HCT116 (cell line): ENCODE data around the gene CAMK1D. TPM values are rescaled to one million over a fixed set of nuclear protein-coding genes. Genes with fewer than 3 reads are reported as not detected.

ENCODE experiments used
- ATAC-seq: fragments of 200-7000 bp; cut with Tn5 transposase; 2 replicates; pipeline ENCODE4 v1.9.1; 2020; ENCODE audit warnings: mild to moderate bottlenecking, moderate library complexity
- BruUV-seq: library from RNA; stranded (reverse); fragments of 400-500 nt; replicated peaks from 2 replicates; lab custom pipeline; 2021; lab: Mats Ljungman, UMichigan
- CTCF ChIA-PET: fragments of 300-600 bp; sonication (Branson Sonifier 250); formaldehyde crosslinking; loops from one replicate; lab custom pipeline; 2021; ENCODE audit warnings: antibody characterized with exemption; lab: Charles Lee
- POLR2A ChIA-PET: fragments of 300-600, 350-600 bp; sonication (Branson Sonifier 250); formaldehyde crosslinking; loops from one replicate; lab custom pipeline; 2021; ENCODE audit warnings: antibody characterized with exemption; lab: Charles Lee
- RAD21 ChIA-PET, 2 experiments: fragments of 300-600 bp; sonication (Branson Sonifier 250); formaldehyde crosslinking; loops; one replicate each; lab custom pipeline; 2023; ENCODE audit warnings: low total read pairs in 2 of 2; ENCODE audit not compliant: uncharacterized antibody in 2 of 2, unreplicated experiment in 2 of 2, low non-redundant PET in 1 of 2; lab: Charles Lee
- DNase-seq: peaks from one replicate; pipeline ENCODE4 v3.0.0-alpha.2; 2010; ENCODE audit warnings: low read depth, low spot score
- H2AFZ ChIP-seq: fragments of 200-600 bp; shearing (Covaris generic), sonication (generic); 2 replicates; pipeline ENCODE4 v1.6.1; 2017; ENCODE audit warnings: low read depth, mixed run types, mixed read lengths, antibody characterized with exemption, low read length; ENCODE audit not compliant: poor library complexity, severe bottlenecking
- H3K27ac ChIP-seq: 2 replicates; pipeline ENCODE4 v1.5.1; 2012; ENCODE audit warnings: low read depth, low read length
- H3K27me3 ChIP-seq: fragments of 200-600 bp; sonication (generic); 2 replicates; pipeline ENCODE4 v1.6.1; 2016; ENCODE audit warnings: mixed run types, low read length, mixed read lengths; ENCODE audit not compliant: insufficient read depth
- H3K36me3 ChIP-seq, 2 experiments: fragments of 200-500 bp in 1 of 2; fragments of 200-600 bp in 1 of 2; sonication (Bioruptor generic) in 1 of 2; sonication (generic) in 1 of 2; 2 replicates each; pipeline versions ENCODE4 v1.5.1 to v1.6.1; 2014 to 2016; ENCODE audit warnings: low read length in 2 of 2, inconsistent platforms in 1 of 2, mixed read lengths in 1 of 2, mixed run types in 1 of 2; ENCODE audit not compliant: insufficient read depth in 2 of 2, control insufficient read depth in 1 of 2
- H3K4me1 ChIP-seq, 2 experiments: fragments of 200-600 bp in 1 of 2; sonication (generic) in 1 of 2; 2 replicates each; pipeline versions ENCODE4 v1.5.1 to v1.6.1; 2012 to 2017; ENCODE audit warnings: low read length in 2 of 2, inconsistent platforms in 1 of 2, mild to moderate bottlenecking in 1 of 2, mixed read lengths in 1 of 2, mixed run types in 1 of 2, moderate library complexity in 1 of 2; ENCODE audit not compliant: insufficient read depth in 2 of 2, control insufficient read depth in 1 of 2
- H3K4me2 ChIP-seq: fragments of 200-600 bp; sonication (generic); 2 replicates; pipeline ENCODE4 v1.6.1; 2017; ENCODE audit warnings: mixed run types, low read length, mixed read lengths
- H3K4me3 ChIP-seq, 2 experiments: fragments of 200-600 bp in 1 of 2; sonication (generic) in 1 of 2; replicated peaks in 1 of 2; 2 replicates each; pipeline ENCODE4 v1.5.1; 2011 to 2016; ENCODE audit warnings: low read length in 2 of 2, control low read depth in 1 of 2, low read depth in 1 of 2, mild to moderate bottlenecking in 1 of 2, mixed read lengths in 1 of 2, mixed run types in 1 of 2
- H3K79me2 ChIP-seq: fragments of 200-600 bp; sonication (generic); 2 replicates; pipeline ENCODE4 v1.6.1; 2017; ENCODE audit warnings: mild to moderate bottlenecking, mixed run types, low read length, moderate library complexity, mixed read lengths; ENCODE audit not compliant: insufficient read depth
- H3K9ac ChIP-seq: fragments of 200-600 bp; sonication (generic); 2 replicates; pipeline ENCODE4 v1.6.1; 2016; ENCODE audit warnings: low read length, mixed read lengths
- H3K9me2 ChIP-seq: fragments of 200-600 bp; sonication (generic), shearing (Covaris generic); 2 replicates; pipeline ENCODE4 v1.6.1; 2017; ENCODE audit warnings: mixed run types, mild to moderate bottlenecking, moderate library complexity; ENCODE audit not compliant: insufficient read depth
- H3K9me3 ChIP-seq, 2 experiments: fragments of 200-500 bp in 1 of 2; fragments of 200-600 bp in 1 of 2; sonication (Bioruptor generic) in 1 of 2; sonication (generic) in 1 of 2; 2 replicates each; pipeline ENCODE4 v1.6.1; 2014 to 2017; ENCODE audit warnings: low read length in 2 of 2, mixed read lengths in 2 of 2, inconsistent platforms in 1 of 2, low read depth in 1 of 2, mild to moderate bottlenecking in 1 of 2, mixed run types in 1 of 2, moderate library complexity in 1 of 2; ENCODE audit not compliant: control insufficient read depth in 1 of 2, insufficient read depth in 1 of 2
- H4K20me1 ChIP-seq: fragments of 200-600 bp; sonication (generic), shearing (Covaris generic); 2 replicates; pipeline ENCODE4 v1.6.1; 2017; ENCODE audit warnings: mixed run types, mild to moderate bottlenecking, moderate library complexity; ENCODE audit not compliant: insufficient read depth
- CEBPB ChIP-seq: IDR thresholded peaks from 2 replicates; pipeline ENCODE4 v1.6.1; 2012; ENCODE audit warnings: low read depth
- CTCF ChIP-seq, 3 experiments: fragments of 200-600 bp in 1 of 3; sonication (generic) in 1 of 3; IDR thresholded peaks in 2 of 3; conservative IDR thresholded peaks in 1 of 3; 2 replicates each; pipeline ENCODE4 v1.5.1; 2012 to 2017; ENCODE audit warnings: low read depth in 2 of 3, low read length in 2 of 3, antibody characterized with exemption in 1 of 3, borderline replicate concordance in 1 of 3, control low read depth in 1 of 3, mild to moderate bottlenecking in 1 of 3, mixed read lengths in 1 of 3, mixed run types in 1 of 3, moderate library complexity in 1 of 3; ENCODE audit not compliant: insufficient read depth in 1 of 3
- EGR1 ChIP-seq: IDR thresholded peaks from 2 replicates; pipeline ENCODE4 v1.6.1; 2012; ENCODE audit warnings: low read depth
- FOSL1 ChIP-seq: IDR thresholded peaks from 2 replicates; pipeline ENCODE4 v1.6.1; 2012; ENCODE audit warnings: low read depth
- POLR2AphosphoS5 ChIP-seq: IDR thresholded peaks from 2 replicates; pipeline ENCODE4 v1.6.1; 2011; ENCODE audit warnings: mild to moderate bottlenecking, low read depth, low read length, moderate library complexity
- RAD21 ChIP-seq: IDR thresholded peaks from 2 replicates; pipeline ENCODE4 v1.6.1; 2012; ENCODE audit warnings: low read depth, mild to moderate bottlenecking
- SIN3A ChIP-seq: IDR thresholded peaks from 2 replicates; pipeline ENCODE4 v1.6.1; 2012; ENCODE audit warnings: low read depth
- SRF ChIP-seq: IDR thresholded peaks from 2 replicates; pipeline ENCODE4 v1.6.1; 2012; ENCODE audit warnings: low read depth
- TCF7L2 ChIP-seq: IDR thresholded peaks from 2 replicates; pipeline ENCODE4 v1.7.0; 2011; ENCODE audit warnings: borderline replicate concordance, inconsistent platforms; ENCODE audit not compliant: insufficient read depth, insufficient read length; ENCODE audit errors: extremely low read depth
- YY1 ChIP-seq: IDR thresholded peaks from 2 replicates; pipeline ENCODE4 v1.6.1; 2011; ENCODE audit warnings: low read length, low read depth, moderate library complexity, mild to moderate bottlenecking; ENCODE audit not compliant: insufficient replicate concordance; ENCODE audit errors: extremely low read depth
- ZFX ChIP-seq: fragments of 450-650 bp; IDR thresholded peaks from 2 replicates; pipeline ENCODE4 v1.6.1; 2017
- intact Hi-C: fragments of 100-400 bp; cut with micrococcal nuclease; formaldehyde crosslinking; loops from 2 replicates; pipeline ENCODE4 v1.10.0; 2022
- total RNA-seq: library from RNA; stranded (reverse); gene quantifications from one replicate; pipeline ENCODE4 v1.2.1, GENCODE V29; 2021; ENCODE audit not compliant: unreplicated experiment

The CAMK1D gene
- total RNA-seq, 1 experiment from 2014 or later: 9.6 TPM

GRCh38 chr10:12644380-12645144 lies 295.2 kb downstream of the CAMK1D start:
- Histone ChIP-seq H3K4me1 (no peaks in the 10 kb centered on the region), H3K79me2 (no peaks in the 10 kb centered on the region), H3K9me2 (no peaks in the 10 kb centered on the region), H3K36me3 (no peaks in the 10 kb centered on the region), H3K4me2 (no peak overlapping the region), H3K9ac (no peak overlapping the region), H2AFZ (no peak overlapping the region), H4K20me1 (no peaks in the 10 kb centered on the region), H3K27me3 (no peaks in the 10 kb centered on the region), H3K9me3 (no peaks in the 10 kb centered on the region), H3K27ac (no peak overlapping the region), H3K4me3 (no peak overlapping the region)
- ChIA-PET POLR2A (no interaction called here), CTCF (interaction anchor here (0.5 kb wide), 1 partner anchor 380 kb away, joined by 3 read pairs; no protein-coding TSS in a partner anchor), RAD21 (interaction anchor here in 1 of 2 experiments (0.5 kb wide), 1 partner anchor 393 kb away, joined by 3 read pairs; no protein-coding TSS in a partner anchor)
- intact Hi-C loops: no loop called here
- ATAC-seq (no peak), DNase-seq (no peak)
- TF ChIP-seq FOSL1 (no peak), CTCF (IDR thresholded peaks at IDR 0.05 in 2 of 3, conservative IDR thresholded peaks at IDR 0.05 in 1 of 3; ENCODE audit: borderline replicate concordance in 1 of 3, insufficient read depth in 1 of 3, low read depth in 2 of 3, low read length in 2 of 3) (no peak), SRF (no peak), YY1 (no peak), RAD21 (no peak), POLR2AphosphoS5 (no peak), SIN3A (no peak), CEBPB (no peak), ZFX (no peak), EGR1 (no peak), TCF7L2 (no peak)
- no TSS peak for BruUV-seq
